Lung (tissue), 12 donors: ENCODE data around the gene MND1. TPM values are rescaled to one million over a fixed set of nuclear protein-coding genes. Genes with fewer than 3 reads are reported as not detected.

Experiments used
- ATAC-seq: fragments of 200-7000 bp; cut with Tn5 transposase; one replicate; pipeline ENCODE4 v1.9.1; 2020; ENCODE audit warnings: moderate number of reproducible peaks; ENCODE audit not compliant: insufficient read depth, low FRiP score
- DNase-seq, 3 donors: peaks; one replicate each; pipeline ENCODE4 v3.0.0-alpha.2; 2013 to 2017
- H3K27ac ChIP-seq, 2 donors: one replicate each; pipeline ENCODE4 v1.5.1; 2013; ENCODE audit warnings: mild to moderate bottlenecking in 2 of 2, moderate library complexity in 2 of 2, control low read depth in 1 of 2, inconsistent platforms in 1 of 2, low read depth in 1 of 2, low read length in 1 of 2
- H3K27me3 ChIP-seq, 3 donors: one replicate each; pipeline ENCODE4 v1.5.1; 2013; ENCODE audit warnings: low read length in 2 of 3; ENCODE audit not compliant: control insufficient read depth in 3 of 3, insufficient read depth in 3 of 3
- H3K36me3 ChIP-seq, 4 donors: one replicate each; pipeline ENCODE4 v1.5.1; 2013; ENCODE audit warnings: low read length in 4 of 4, mild to moderate bottlenecking in 1 of 4, moderate library complexity in 1 of 4; ENCODE audit not compliant: control insufficient read depth in 4 of 4, insufficient read depth in 4 of 4
- H3K4me1 ChIP-seq, 5 donors: one replicate each; pipeline ENCODE4 v1.5.1; 2013; ENCODE audit warnings: low read length in 5 of 5, mild to moderate bottlenecking in 2 of 5, moderate library complexity in 1 of 5; ENCODE audit not compliant: control insufficient read depth in 5 of 5, insufficient read depth in 5 of 5
- H3K4me3 ChIP-seq: one replicate; pipeline ENCODE4 v1.5.1; 2013; ENCODE audit warnings: mild to moderate bottlenecking, control low read depth, moderate library complexity
- H3K9ac ChIP-seq, 2 donors: one replicate each; pipeline ENCODE4 v1.5.1; 2013; ENCODE audit warnings: low read length in 2 of 2, control low read depth in 1 of 2; ENCODE audit not compliant: insufficient read depth in 1 of 2
- H3K9me3 ChIP-seq, 4 donors: one replicate each; pipeline ENCODE4 v1.5.1; 2013; ENCODE audit warnings: low read length in 3 of 4, mild to moderate bottlenecking in 1 of 4, moderate library complexity in 1 of 4; ENCODE audit not compliant: control insufficient read depth in 4 of 4, insufficient read depth in 3 of 4
- WGBS, 2 donors: extraction: QIAGEN DNeasy Blood & Tissue Kit; methylation state at CpG; one replicate each; pipeline ENCODE4 v1.1.7; 2013; 5-methylcytosine and 5-hydroxymethylcytosine counted together
- polyA plus RNA-seq, 2 donors: library from polyadenylated mRNA; stranded (reverse); fragments of 200-250 nt; gene quantifications; one replicate each; pipeline ENCODE4 v1.2.1, GENCODE V29; 2013
- total RNA-seq, 2 donors: library from RNA; depleted of rRNA in 1 of 2; stranded (reverse); fragments of >200 nt in 1 of 2; gene quantifications; one replicate each; pipeline ENCODE4 v1.2.1, GENCODE V29; 2014 to 2021
- TF ChIP-seq, protein P1 (sequence below): IDR thresholded peaks from 2 replicates; pipeline ENCODE4 v1.5.1; 2012; ENCODE audit warnings: mild to moderate bottlenecking; ENCODE audit errors: control extremely low read depth, extremely low read depth
- donor health status: control.
- donor health status: control.
- donor health status: Bipolar disorder and iron deficiency.
- donor health status: healthy.
- donor health status: DM: yes; HTN: yes; CAD: no.

Gene MND1
- total and polyA plus RNA-seq, 4 donors: 0.80 to 4.4 (median 1.2) TPM

DNA sequence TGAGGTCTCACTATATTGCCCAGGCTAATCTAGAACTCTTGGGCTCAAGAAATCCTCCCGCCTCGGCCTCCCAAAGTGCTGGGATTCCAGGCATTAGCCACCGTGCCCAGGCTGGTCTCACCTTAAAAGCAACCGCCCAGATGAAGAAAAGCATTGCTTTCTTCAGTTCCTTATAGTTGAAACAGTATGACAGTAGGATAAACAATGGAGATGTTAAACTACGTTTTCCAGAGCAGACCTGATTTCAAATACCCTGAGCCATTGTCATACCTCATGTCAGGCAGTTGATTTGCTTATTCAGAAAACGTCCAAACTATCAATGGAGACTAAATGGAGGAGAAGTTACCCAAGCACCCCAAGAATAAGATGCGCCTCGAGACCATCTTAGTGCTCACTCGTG, 95.3 kb downstream of the MND1 start:
- WGBS, 2 donors: 92 to 93% methylated on average over 9 of the region's 9 CpGs
- Histone ChIP-seq H3K27me3 (no peaks in the 10 kb centered on the region), H3K36me3 (no peaks in the 10 kb centered on the region), H3K9me3 (no peaks in the 10 kb centered on the region), H3K27ac (no peak overlapping the region), H3K4me1 (peaks cover 0 to 2% (median 0%) of the 10 kb centered on the region in 5 donors), H3K4me3 (no peak overlapping the region), H3K9ac (no peak overlapping the region)
- no peak for ATAC-seq
- DNase-seq: no peak
- TF ChIP-seq, protein P1, sequence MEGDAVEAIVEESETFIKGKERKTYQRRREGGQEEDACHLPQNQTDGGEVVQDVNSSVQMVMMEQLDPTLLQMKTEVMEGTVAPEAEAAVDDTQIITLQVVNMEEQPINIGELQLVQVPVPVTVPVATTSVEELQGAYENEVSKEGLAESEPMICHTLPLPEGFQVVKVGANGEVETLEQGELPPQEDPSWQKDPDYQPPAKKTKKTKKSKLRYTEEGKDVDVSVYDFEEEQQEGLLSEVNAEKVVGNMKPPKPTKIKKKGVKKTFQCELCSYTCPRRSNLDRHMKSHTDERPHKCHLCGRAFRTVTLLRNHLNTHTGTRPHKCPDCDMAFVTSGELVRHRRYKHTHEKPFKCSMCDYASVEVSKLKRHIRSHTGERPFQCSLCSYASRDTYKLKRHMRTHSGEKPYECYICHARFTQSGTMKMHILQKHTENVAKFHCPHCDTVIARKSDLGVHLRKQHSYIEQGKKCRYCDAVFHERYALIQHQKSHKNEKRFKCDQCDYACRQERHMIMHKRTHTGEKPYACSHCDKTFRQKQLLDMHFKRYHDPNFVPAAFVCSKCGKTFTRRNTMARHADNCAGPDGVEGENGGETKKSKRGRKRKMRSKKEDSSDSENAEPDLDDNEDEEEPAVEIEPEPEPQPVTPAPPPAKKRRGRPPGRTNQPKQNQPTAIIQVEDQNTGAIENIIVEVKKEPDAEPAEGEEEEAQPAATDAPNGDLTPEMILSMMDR: no peak

DNA sequence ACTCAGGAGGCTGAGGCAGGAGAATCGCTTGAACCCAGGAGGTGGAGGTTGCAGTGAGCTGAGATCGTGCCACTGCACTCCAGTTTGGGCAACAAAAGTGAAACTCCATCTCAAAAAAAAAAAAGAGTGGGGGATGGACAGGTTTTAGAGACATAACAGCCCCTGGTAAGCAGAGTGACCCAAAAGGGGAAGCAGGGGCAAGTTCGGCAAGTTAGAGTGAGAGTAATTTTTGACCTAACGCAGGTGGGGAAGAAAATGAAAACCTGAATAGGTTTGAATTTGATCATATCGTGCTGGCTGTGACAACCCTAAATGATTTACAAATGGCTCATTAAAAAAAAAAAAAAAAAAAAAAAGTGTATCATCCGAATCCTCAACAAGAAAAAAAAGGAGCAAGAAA, 96.0 kb downstream of the MND1 start:
- H3K27ac ChIP-seq: no peak overlapping the region
- WGBS, 2 donors: 81 to 84% methylated on average over 6 of the region's 6 CpGs
- TF ChIP-seq, protein P1: no peak
- no peaks in the 10 kb centered on the region for H3K27me3 ChIP-seq
- H3K9me3 ChIP-seq: no peaks in the 10 kb centered on the region
- H3K9ac ChIP-seq: no peak overlapping the region
- H3K4me3 ChIP-seq: no peak overlapping the region
- DNase-seq (no peak), ATAC-seq (no peak)
- no peaks in the 10 kb centered on the region for H3K36me3 ChIP-seq
- H3K4me1 ChIP-seq: peaks cover 0 to 2% (median 0%) of the 10 kb centered on the region in 5 donors

DNA sequence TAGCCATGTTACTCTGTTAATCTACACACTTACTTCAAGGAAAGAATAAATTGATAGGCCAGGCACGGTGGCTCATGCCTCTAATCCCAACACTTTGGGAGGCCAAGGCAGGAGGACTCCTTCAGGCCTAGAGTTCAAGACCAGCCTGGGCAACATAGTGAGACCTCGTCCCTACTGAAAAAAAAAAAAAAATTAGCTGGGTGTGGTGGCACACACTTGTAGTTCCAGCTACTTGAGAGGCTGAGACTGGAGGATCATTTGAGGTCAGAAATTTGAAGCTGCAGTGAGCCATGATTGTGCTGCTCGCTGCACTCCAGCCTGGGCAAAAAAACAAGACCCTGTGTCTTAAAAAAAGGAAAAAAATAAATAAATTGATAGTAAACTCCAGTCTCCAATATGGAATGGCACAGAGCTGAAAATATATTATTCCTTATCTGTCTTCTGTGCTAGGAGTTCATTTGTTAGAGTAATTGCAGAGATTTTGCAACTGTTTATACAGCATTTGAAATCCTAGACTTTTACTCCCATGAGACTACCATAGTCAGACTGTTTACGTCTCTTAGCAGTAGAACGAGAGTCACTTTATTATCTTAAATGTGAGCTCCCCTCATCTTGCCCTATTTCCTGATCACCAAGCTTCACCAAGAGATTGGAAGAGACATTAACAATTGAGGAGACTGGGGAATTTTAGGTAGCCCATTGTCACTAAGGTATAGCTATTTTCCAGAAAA, 102.9 kb downstream of the MND1 start:
- H3K4me3 ChIP-seq: no peak overlapping the region
- DNase-seq: peak in 2 of 3 donors; percentile 87 to 92

More for the DNA sequence above, 102.9 kb downstream of the MND1 start:
- Histone ChIP-seq H3K36me3 (no peaks in the 10 kb centered on the region), H3K27me3 (no peaks in the 10 kb centered on the region), H3K4me1 (peaks cover 0 to 17% (median 8%) of the 10 kb centered on the region in 5 donors), H3K9ac (peak overlapping the region in 1 of 2 donors; percentile 3), H3K27ac (no peak overlapping the region), H3K9me3 (no peaks in the 10 kb centered on the region)
- no peak for ATAC-seq
- TF ChIP-seq, protein P1: no peak
- 80 to 90% methylated on average over 5 of the region's 5 CpGs for WGBS, 2 donors
